Sigmoid colon (tissue), 4 donors: Measurements from ENCODE around the gene JOSD1.

Source experiments
- CTCF ChIP-seq, 4 experiments: fragments of 450-650 bp in 3 of 4; fragments of 200-600 bp in 1 of 4; IDR thresholded peaks; one replicate each; pipeline ENCODE4 v1.5.1; 2016 to 2019; ENCODE audit warnings: antibody characterized with exemption in 4 of 4, mild to moderate bottlenecking in 3 of 4, moderate library complexity in 2 of 4
- EP300 ChIP-seq, 4 donors: sonication (generic); formaldehyde crosslinking; IDR thresholded peaks; one replicate each; pipeline ENCODE4 v1.6.1; 2017; ENCODE audit warnings: antibody characterized with exemption in 4 of 4
- POLR2A ChIP-seq, 2 donors: fragments of 450-650 bp; IDR thresholded peaks; one replicate each; pipeline ENCODE4 v1.6.1; 2016; ENCODE audit warnings: antibody characterized with exemption in 2 of 2, mild to moderate bottlenecking in 2 of 2, moderate library complexity in 2 of 2

DNA sequence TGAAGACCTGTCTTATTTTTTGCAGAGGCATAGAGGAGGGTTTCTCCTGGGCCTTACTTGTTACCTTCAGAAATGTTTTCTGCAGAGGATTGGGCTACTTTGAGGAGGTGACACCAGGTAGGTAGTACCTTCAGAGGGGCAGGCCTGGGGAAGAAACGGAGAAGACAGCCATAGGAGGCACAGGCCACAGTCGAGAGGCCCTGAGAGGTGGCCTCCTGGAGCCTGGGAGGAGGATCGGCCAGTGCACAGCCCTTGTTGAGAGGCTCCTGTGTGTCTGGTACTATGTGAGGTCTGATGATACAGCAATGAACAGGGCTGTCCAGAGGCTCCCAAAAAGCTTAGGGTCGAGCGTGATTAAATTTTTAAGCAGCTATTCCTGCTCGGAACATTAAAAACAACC, 16.5 kb upstream of the JOSD1 start:
- TF ChIP-seq CTCF (IDR thresholded peaks at IDR 0.05) (no peak), POLR2A (IDR thresholded peaks at IDR 0.05) (no peak), EP300 (IDR thresholded peaks at IDR 0.05) (no peak)
